Activated CD8-positive, alpha-beta memory T cell treated with anti-CD3 and anti-CD28 coated beads for 1 hour (primary cell): ENCODE data around the gene ATP6V0A4.
"Not testable (repeated sequence)": the region's sequence is repeated elsewhere in the genome, so short reads cannot be mapped to it uniquely, and the experiment has no call there.

Experiments used
- DNase-seq, 2 donors: peaks; one replicate each; pipeline ENCODE4 v3.0.0-alpha.2; 2020; ENCODE audit warnings: low read depth in 1 of 2; ENCODE audit errors: extremely low read depth in 1 of 2

ATP6V0A4 gene

GRCh38 chr7:138752518-138753149 lies 45.4 kb downstream of the ATP6V0A4 start:
- DNase-seq = peak; percentile 83 to 94

GRCh38 chr7:138750901-138751464 lies 47.0 kb downstream of the ATP6V0A4 start:
- DNase-seq = no peak

DNA sequence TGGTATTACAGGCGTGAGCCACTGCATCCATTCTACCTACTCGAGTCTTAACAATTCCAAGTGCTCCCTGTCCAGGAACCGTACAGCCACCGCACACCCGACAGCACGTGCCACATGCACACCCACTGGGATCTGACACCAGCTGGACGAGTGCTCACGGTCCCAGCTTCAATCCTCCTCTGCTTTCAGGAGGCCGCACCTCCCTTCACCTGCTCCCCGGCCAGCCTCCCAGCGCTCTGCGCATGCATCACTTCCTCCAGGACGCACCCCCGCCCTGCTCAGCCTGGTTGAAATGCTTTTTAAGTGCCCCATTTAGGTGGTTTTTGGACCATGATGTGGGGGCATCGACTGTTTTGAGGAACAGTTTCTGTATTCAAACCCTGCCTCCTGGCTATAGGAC lies 47.5 kb downstream of the ATP6V0A4 start:
- DNase-seq = no peak

- DNase-seq = no peak
These were observed 48.0 kb downstream of the ATP6V0A4 start for GRCh38 chr7:138749960-138750359.

GRCh38 chr7:138748666-138749065 lies 49.3 kb downstream of the ATP6V0A4 start:
- no peak for DNase-seq

- no peak for DNase-seq
These were observed 51.9 kb downstream of the ATP6V0A4 start for GRCh38 chr7:138746073-138746472.

DNA sequence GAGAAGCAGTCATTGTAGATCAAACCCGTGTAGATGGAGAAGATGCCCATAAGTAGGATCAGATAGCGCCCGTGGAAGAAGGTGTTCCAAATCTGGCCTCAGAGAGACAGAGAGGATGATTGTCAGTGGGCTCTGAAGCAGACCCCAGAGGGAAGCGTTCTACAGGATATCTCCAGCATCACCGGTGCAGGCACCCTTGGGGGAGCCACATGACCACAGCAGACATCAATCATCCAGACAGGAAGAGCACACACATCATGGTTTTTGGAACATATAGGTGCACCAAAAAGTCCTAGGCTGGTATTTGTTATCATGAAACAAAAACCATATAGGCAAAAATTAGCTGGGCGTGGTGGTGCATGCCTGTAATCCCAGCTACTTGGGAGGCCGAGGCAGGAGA lies 52.8 kb downstream of the ATP6V0A4 start:
- no peak for DNase-seq

DNA sequence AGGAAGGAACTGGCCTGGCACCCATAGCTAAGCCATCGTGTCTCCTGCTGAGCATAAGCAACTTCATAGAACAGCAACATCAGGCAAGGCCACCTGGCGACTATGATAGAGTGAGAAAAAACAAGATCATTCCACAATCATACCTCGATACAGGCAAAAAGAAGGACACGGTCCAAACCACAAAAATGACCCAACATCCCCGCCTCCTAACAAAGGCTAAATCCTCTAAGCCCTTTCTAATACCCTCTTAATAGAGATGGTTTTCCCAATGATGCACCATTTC lies 56.6 kb downstream of the ATP6V0A4 start:
- no peak for DNase-seq

GRCh38 chr7:138739859-138740258 lies 58.1 kb downstream of the ATP6V0A4 start:
- DNase-seq = no peak

DNA sequence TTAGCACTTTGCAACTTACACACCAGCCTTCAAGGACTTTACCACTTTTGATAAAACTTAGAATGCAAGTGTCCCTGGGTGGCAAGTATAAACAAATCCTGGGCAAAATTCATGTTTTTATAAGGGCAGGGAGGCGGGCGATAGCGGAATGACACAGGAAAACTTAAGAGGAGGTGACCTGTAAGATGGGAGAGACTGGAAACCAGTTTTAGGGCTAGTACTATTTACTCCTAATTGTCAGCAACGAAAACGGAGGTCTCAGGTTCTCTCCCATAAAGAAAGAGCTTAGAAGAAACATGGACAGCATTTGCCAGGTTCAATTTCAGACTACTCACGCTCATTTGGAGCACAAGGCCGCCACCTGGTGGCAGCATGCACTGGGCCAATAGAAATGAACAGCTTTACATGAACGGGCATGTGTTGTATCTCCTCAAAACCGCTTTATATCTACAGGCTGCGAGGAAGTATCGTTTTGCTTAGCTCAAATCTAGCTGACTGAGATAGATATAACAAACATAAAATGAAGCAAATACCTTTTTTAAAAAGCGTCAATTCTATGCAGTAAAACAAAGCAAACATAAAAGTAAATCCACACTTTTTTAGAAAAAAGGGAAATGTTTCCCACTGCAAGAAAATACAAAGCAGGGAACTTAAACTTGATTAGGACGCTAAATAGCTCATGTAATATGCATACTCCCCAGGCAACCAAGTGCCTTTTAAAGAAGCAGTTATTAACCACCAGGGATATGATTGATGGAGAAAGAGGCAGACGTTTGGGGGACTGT lies 59.3 kb downstream of the ATP6V0A4 start:
- peak; percentile 63 to 71 for DNase-seq

DNA sequence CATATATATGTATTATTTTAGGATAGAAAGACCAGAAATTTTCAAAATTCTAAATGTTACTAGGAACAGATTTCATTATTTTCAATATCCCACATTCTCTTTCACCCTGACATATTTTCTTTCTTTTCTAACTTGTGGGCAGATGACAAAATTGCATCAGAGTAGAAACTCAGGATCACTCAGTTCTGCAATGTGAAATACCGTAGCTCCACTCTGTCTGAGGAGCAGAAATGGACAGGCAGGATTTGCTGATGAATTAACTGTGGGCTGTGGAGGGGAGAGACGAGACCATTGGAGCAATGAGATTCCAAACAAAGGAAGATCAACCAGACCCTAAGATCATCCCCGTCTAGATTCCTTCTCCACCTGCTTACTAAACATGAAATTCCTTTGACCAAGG lies 59.9 kb downstream of the ATP6V0A4 start:
- no peak for DNase-seq

DNA sequence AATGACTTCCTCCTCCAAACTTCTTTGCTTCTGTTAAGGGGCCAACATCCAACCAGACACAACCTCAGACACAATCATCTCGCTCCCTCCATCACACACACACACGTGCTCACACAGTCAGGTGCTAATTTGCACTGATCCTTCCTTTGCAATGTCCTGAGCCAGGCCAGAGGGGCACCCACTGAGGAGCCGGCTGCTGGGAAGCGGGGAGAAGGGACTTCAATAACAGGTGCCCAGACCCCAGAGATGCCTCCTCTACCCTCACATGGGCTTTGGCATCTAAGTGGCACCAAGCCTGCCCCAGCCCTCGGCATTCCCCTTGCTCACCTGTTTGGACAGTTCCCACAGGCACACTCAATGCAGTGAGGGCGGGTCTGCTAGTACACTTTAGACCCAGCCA lies 62.6 kb downstream of the ATP6V0A4 start:
- no peak for DNase-seq

DNA sequence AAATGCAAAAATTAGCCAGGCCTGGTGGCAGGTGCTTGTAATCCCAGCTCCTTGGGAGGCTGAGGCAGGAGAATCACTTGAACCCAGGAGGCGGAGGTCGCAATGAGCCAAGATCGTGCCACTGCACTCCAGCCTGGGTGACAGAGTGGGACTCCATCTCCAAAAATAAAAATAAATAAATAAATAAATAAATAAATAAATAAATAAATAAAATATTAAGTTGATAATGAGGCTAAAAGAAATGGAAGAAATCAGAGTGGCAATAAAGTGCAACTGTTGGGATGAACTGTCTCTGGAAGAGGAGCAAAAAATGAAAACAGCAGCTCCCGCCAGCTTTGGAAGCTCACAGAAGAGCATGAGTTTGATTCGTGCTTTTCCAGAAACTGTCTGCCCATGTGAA lies 66.3 kb downstream of the ATP6V0A4 start:
- not testable (repeated sequence) for DNase-seq

- DNase-seq = no peak
These were observed 68.6 kb downstream of the ATP6V0A4 start for GRCh38 chr7:138729444-138729843.

GRCh38 chr7:138727336-138728099 lies 70.5 kb downstream of the ATP6V0A4 start:
- DNase-seq = no peak

DNA sequence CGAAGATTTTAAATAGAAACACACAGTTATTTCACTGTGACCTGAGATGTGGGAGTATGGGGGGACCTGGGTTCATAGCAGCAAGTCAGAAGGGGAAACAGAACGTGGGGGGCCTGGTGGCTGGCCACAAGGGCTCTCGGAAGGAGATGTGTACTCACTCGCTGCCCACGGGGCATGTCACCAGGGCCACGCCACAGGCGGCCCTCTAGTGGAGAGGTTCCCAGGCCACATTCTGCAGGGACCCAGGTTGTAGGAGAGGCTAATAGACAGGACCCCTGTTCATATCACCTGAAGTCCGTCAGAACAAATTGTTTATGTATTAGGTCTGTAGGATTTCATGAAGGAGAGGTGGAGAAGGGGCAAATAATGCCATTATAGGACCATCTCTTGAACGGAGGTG lies 71.7 kb downstream of the ATP6V0A4 start:
- no peak for DNase-seq

DNA sequence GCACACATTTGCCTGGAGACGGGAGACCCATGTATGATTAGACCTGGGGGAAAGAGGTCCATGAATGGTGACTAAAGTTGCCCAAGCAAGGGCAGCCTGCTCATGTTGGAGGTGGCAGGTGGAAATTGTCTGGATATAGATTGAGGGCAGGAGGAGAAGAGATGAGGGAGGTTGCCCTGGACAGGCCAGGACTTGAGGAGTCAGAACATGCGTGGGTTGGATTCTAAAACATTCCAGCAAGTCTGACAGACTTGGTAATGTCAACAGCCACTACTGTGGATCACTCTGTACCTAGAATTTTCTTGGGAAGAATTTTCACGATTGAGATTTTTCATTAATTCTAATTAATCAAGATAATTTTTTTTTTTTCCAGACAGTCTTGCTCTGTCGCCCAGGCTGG lies 77.7 kb downstream of the ATP6V0A4 start:
- DNase-seq = no peak

- DNase-seq = no peak
These were observed 81.1 kb downstream of the ATP6V0A4 start for GRCh38 chr7:138716889-138717288.

DNA sequence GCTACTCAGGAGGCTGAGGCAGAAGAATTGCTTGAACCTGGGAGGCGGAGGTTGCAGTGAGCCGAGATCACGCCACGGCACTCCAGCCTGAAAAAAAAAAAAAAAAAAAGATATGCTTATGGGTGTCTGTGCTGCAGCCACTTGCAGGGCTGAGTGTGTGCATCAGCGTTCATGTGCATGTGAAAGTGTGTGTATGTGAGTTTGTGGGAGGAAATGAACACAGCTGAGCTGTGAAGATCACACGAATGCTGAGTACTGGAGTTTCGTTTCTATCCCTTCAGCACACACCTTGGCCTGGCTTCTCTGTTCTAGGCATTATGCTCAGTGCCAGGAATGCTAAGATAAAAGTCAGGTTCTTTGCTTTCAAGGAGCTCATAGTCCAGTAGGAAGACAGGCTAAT lies 84.8 kb downstream of the ATP6V0A4 start:
- no peak for DNase-seq

- no peak for DNase-seq
These were observed 85.3 kb downstream of the ATP6V0A4 start for GRCh38 chr7:138712652-138713051.

DNA sequence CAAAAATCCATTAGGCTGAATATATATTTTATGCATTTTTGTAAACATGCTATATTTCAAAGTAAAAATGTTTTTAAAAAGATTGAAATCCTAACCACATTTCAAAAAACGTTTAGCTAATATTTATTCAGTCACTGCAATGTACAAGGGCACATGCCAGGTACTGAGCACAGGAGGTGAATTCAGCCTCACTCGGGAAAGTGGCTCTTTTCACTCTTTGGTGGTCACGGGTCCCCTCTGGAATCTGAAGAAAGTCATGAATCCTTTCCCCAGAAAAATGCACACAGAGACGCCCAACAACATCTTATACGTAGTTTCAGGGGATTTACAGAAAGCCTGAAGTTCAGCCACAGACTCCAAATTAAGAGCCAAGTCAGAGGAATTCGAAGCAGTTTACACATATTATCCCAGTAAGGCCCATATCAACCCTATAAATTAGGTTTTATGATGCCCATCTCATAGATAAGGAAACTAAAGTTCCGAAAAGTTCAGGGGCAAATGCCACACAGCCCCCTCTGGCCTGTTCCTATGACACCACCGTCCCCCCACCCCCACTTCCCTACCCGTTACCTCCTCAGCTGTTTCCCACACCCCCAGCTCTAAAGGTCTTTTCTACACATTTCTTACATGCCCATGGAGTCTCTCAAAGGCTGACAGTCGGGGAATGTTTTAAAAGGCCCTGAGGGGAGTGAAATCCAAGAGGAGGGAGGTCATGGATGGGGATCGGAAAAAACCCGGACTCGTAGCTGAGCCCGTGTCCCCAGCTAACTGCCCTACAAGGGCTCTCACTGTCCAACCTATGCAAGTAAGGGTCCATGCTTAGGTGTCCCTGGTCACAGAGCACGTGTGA lies 87.2 kb downstream of the ATP6V0A4 start:
- no peak for DNase-seq
